ENCODE measurements around the gene SV2C. TPM values are rescaled to one million over a fixed set of nuclear protein-coding genes. Genes with fewer than 3 reads are reported as not detected.

The SV2C gene
- total RNA-seq, 1 donor from 2014 or later, result 0.32 TPM

GRCh38 chr5:76278261-76278789 is 195.1 kb downstream of the SV2C start:
- Histone ChIP-seq H3K4me1 (peaks cover 8% of the 10 kb centered on the region), H3K4me3 (no peak overlapping the region), H3K36me3 (no peaks in the 10 kb centered on the region), H3K9me3 (no peaks in the 10 kb centered on the region), H3K27ac (no peak overlapping the region), H3K27me3 (ENCODE audit: low read depth) (no peaks in the 10 kb centered on the region)
- ATAC-seq, result no peak
- DNase-seq, result no peak
- no peak for TF ChIP-seq CTCF (IDR thresholded peaks at IDR 0.05)
- intact Hi-C loops (cut with DNase I), result no loop called here

- ATAC-seq (no peak), DNase-seq (no peak)
- intact Hi-C loops (cut with DNase I), result no loop called here
- Histone ChIP-seq H3K36me3 (no peaks in the 10 kb centered on the region), H3K27ac (no peak overlapping the region), H3K4me1 (no peaks in the 10 kb centered on the region), H3K9me3 (no peaks in the 10 kb centered on the region), H3K4me3 (no peak overlapping the region), H3K27me3 (ENCODE audit: low read depth) (no peaks in the 10 kb centered on the region)
- TF ChIP-seq CTCF (IDR thresholded peaks at IDR 0.05), result no peak
These were observed 197.3 kb downstream of the SV2C start for GRCh38 chr5:76280494-76280893.

DNA sequence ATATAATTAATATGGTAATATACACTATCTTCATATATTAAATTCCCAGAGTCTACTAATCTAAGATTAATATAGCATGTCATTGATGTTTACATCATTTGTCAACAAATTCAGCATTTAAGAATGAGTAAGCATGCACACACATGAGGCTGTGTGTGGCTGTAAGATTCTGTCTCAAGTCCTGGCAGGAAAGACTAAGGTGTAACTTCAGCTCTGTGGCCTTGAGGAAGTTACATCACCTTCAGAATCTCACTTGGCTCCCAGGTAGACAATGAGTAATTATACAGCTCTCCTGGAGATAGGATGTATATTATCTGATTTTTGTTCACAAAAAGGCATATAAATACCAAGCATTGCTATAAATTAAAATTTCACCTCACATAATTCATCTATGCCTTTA is 200.5 kb downstream of the SV2C start:
- intact Hi-C loops (cut with DNase I), result no loop called here
- no peaks in the 10 kb centered on the region for H3K9me3 ChIP-seq
- ATAC-seq, result no peak
- no peaks in the 10 kb centered on the region for H3K27me3 ChIP-seq (ENCODE audit: low read depth)
- no peak overlapping the region for H3K27ac ChIP-seq
- no peak overlapping the region for H3K4me3 ChIP-seq
- H3K36me3 ChIP-seq, result no peaks in the 10 kb centered on the region
- no peaks in the 10 kb centered on the region for H3K4me1 ChIP-seq
- TF ChIP-seq CTCF (IDR thresholded peaks at IDR 0.05), result no peak
- no peak for DNase-seq

- no peak for TF ChIP-seq CTCF (IDR thresholded peaks at IDR 0.05)
- Histone ChIP-seq H3K4me1 (peaks cover 15% of the 10 kb centered on the region), H3K9me3 (no peaks in the 10 kb centered on the region), H3K4me3 (no peak overlapping the region), H3K27ac (no peak overlapping the region), H3K36me3 (no peaks in the 10 kb centered on the region), H3K27me3 (ENCODE audit: low read depth) (no peaks in the 10 kb centered on the region)
- ATAC-seq (no peak), DNase-seq (no peak)
- intact Hi-C loops (cut with DNase I), result no loop called here
These were observed 206.5 kb downstream of the SV2C start for GRCh38 chr5:76289692-76290091.

DNA sequence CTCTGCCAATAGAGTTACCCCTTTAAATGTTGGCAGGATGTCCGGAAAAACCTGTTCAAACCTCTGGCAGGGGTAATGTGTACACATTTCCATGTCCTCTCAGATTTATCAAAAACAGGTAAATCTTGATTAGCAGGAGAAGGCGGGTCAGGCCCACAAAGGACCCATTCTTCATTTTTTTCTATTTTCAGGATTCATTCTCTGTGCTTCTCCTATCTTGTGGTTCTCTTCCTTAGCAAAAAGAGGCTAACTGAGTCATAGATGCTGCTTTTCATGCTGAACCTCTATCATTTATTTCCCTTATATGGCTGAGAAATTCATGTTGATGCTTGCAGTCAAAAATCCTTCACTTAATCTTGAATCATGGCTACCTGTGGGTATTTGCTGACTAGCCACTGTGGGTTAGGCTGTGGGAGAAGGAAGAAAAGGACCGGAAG is 207.2 kb downstream of the SV2C start:
- Histone ChIP-seq H3K4me1 (peaks cover 15% of the 10 kb centered on the region), H3K9me3 (no peaks in the 10 kb centered on the region), H3K4me3 (no peak overlapping the region), H3K27ac (no peak overlapping the region), H3K27me3 (ENCODE audit: low read depth) (no peaks in the 10 kb centered on the region), H3K36me3 (no peaks in the 10 kb centered on the region)
- no peak for ATAC-seq
- intact Hi-C loops (cut with DNase I), result no loop called here
- TF ChIP-seq CTCF (IDR thresholded peaks at IDR 0.05), result no peak
- no peak for DNase-seq
